OCI-LY3 (cell line): ENCODE data around the gene ARIH1.

Source experiments
- H2AFZ ChIP-seq: fragments of 200-600, 300-600 bp; shearing (Covaris generic); 2 replicates; pipeline ENCODE4 v1.6.0; 2014; ENCODE audit warnings: antibody characterized with exemption, low read depth, low read length
- H3K27ac ChIP-seq: fragments of 200-600, 300-600 bp; sonication (generic); 2 replicates; pipeline ENCODE4 v1.5.1; 2014; ENCODE audit warnings: mild to moderate bottlenecking, low read length, moderate library complexity, mixed read lengths
- H3K27me3 ChIP-seq: fragments of 200-600, 300-600 bp; sonication (generic); 2 replicates; pipeline ENCODE4 v1.6.1; 2014; ENCODE audit warnings: low read depth, low read length, mixed read lengths
- H3K36me3 ChIP-seq: fragments of 200-600, 300-600 bp; sonication (generic); replicated peaks from 2 replicates; pipeline ENCODE3; 2014; ENCODE audit warnings: low read depth, low read length, mixed read lengths
- H3K4me1 ChIP-seq: fragments of 300-600, 200-600 bp; sonication (generic); 2 replicates; pipeline ENCODE4 v1.6.1; 2014; ENCODE audit warnings: low read length, mixed read lengths
- H3K4me2 ChIP-seq: fragments of 200-600, 300-600 bp; sonication (generic); 2 replicates; pipeline ENCODE4 v1.6.1; 2014; ENCODE audit warnings: low read length, mixed read lengths
- H3K4me3 ChIP-seq: fragments of 300-600, 200-600 bp; sonication (generic); 2 replicates; pipeline ENCODE4 v1.5.1; 2014; ENCODE audit warnings: antibody characterized with exemption, mild to moderate bottlenecking, low read length, moderate library complexity
- H3K79me2 ChIP-seq: fragments of 300-600, 200-600 bp; shearing (Covaris generic); 2 replicates; pipeline ENCODE4 v1.6.1; 2014; ENCODE audit warnings: mild to moderate bottlenecking, low read length, mixed read lengths
- H3K9ac ChIP-seq: fragments of 300-600, 200-600 bp; shearing (Covaris generic); 2 replicates; pipeline ENCODE4 v1.6.0; 2014; ENCODE audit warnings: mild to moderate bottlenecking, low read length, moderate library complexity
- H3K9me3 ChIP-seq: fragments of 200-600, 300-600 bp; shearing (Covaris generic); 2 replicates; pipeline ENCODE4 v1.6.1; 2014; ENCODE audit warnings: low read length, mixed read lengths; ENCODE audit not compliant: insufficient read depth
- H4K20me1 ChIP-seq: fragments of 200-600, 300-600 bp; sonication (generic); 2 replicates; pipeline ENCODE4 v1.6.1; 2016; ENCODE audit warnings: low read length, mixed read lengths; ENCODE audit not compliant: insufficient read depth
- CTCF ChIP-seq: fragments of 200-600, 300-600 bp; sonication (generic); IDR thresholded peaks from 2 replicates; pipeline ENCODE4 v1.5.1; 2014; ENCODE audit warnings: antibody characterized with exemption, low read length, low read depth
- EZH2phosphoT487 ChIP-seq: fragments of 200-600 bp; shearing (Covaris generic); IDR thresholded peaks from 2 replicates; pipeline ENCODE4 v1.6.1; 2018; ENCODE audit warnings: antibody characterized with exemption, mixed run types, low read depth

The ARIH1 gene

GRCh38 chr15:72538931-72539330, 64.8 kb downstream of the ARIH1 start:
- no peaks in the 10 kb centered on the region for H3K27me3 ChIP-seq

GRCh38 chr15:72540606-72541237, 66.6 kb downstream of the ARIH1 start:
- Histone ChIP-seq H3K27me3 (no peaks in the 10 kb centered on the region), H3K4me1 (no peaks in the 10 kb centered on the region), H3K79me2 (peaks cover 58% of the 10 kb centered on the region), H3K4me3 (no peak overlapping the region), H3K9ac (no peak overlapping the region), H3K36me3 (peaks cover 39% of the 10 kb centered on the region), H3K27ac (no peak overlapping the region), H3K9me3 (peaks cover 20% of the 10 kb centered on the region), H2AFZ (no peak overlapping the region), H3K4me2 (no peak overlapping the region), H4K20me1 (peaks cover 21% of the 10 kb centered on the region)
- TF ChIP-seq EZH2phosphoT487 = no peak
- TF ChIP-seq CTCF = no peak

More at GRCh38 chr15:72538931-72539330, 64.8 kb downstream of the ARIH1 start:
- Histone ChIP-seq H2AFZ (no peak overlapping the region), H3K4me3 (no peak overlapping the region), H3K4me2 (no peak overlapping the region), H3K9ac (no peak overlapping the region), H3K36me3 (peaks cover 42% of the 10 kb centered on the region), H4K20me1 (peaks cover 20% of the 10 kb centered on the region), H3K79me2 (peaks cover 70% of the 10 kb centered on the region), H3K9me3 (peaks cover 20% of the 10 kb centered on the region), H3K4me1 (no peaks in the 10 kb centered on the region), H3K27ac (no peak overlapping the region)
- no peak for TF ChIP-seq EZH2phosphoT487
- TF ChIP-seq CTCF = no peak

GRCh38 chr15:72541674-72542073, 67.5 kb downstream of the ARIH1 start:
- peaks cover 52% of the 10 kb centered on the region for H3K79me2 ChIP-seq
- no peak overlapping the region for H3K9ac ChIP-seq

GRCh38 chr15:72545156-72545555, 71.0 kb downstream of the ARIH1 start:
- H3K9ac ChIP-seq = no peak overlapping the region
- no peak overlapping the region for H3K4me2 ChIP-seq
- peaks cover 8% of the 10 kb centered on the region for H3K4me1 ChIP-seq
- H3K36me3 ChIP-seq = peaks cover 23% of the 10 kb centered on the region
- H3K9me3 ChIP-seq = peaks cover 13% of the 10 kb centered on the region
- peaks cover 36% of the 10 kb centered on the region for H4K20me1 ChIP-seq
- TF ChIP-seq CTCF (no peak), EZH2phosphoT487 (no peak)
- H3K79me2 ChIP-seq = peaks cover 44% of the 10 kb centered on the region
- no peak overlapping the region for H2AFZ ChIP-seq
- no peaks in the 10 kb centered on the region for H3K27me3 ChIP-seq
- H3K4me3 ChIP-seq = no peak overlapping the region
- no peak overlapping the region for H3K27ac ChIP-seq

More at GRCh38 chr15:72541674-72542073, 67.5 kb downstream of the ARIH1 start:
- H3K4me1 ChIP-seq = no peaks in the 10 kb centered on the region
- no peak overlapping the region for H3K4me3 ChIP-seq
- H3K27ac ChIP-seq = no peak overlapping the region
- H3K27me3 ChIP-seq = no peaks in the 10 kb centered on the region
- H2AFZ ChIP-seq = no peak overlapping the region
- TF ChIP-seq EZH2phosphoT487 (no peak), CTCF (no peak)
- peaks cover 20% of the 10 kb centered on the region for H3K9me3 ChIP-seq
- peaks cover 24% of the 10 kb centered on the region for H4K20me1 ChIP-seq
- H3K36me3 ChIP-seq = peaks cover 44% of the 10 kb centered on the region
- no peak overlapping the region for H3K4me2 ChIP-seq
